IMR-90 (cell line): Measurements from ENCODE around the gene ERBB4.

Experiments used
- BHLHE40 ChIP-seq: fragments of 150-350 bp; IDR thresholded peaks from 2 replicates; pipeline ENCODE4 v1.6.1; 2016; ENCODE audit warnings: mild to moderate bottlenecking, low read depth, low read length
- CEBPB ChIP-seq: IDR thresholded peaks from 2 replicates; pipeline ENCODE4 v1.6.1; 2012; ENCODE audit warnings: low read depth, low read length, improper control_type of control experiment
- MAFK ChIP-seq: IDR thresholded peaks from 2 replicates; pipeline ENCODE4 v1.6.1; 2012; ENCODE audit warnings: low read depth, low read length, improper control_type of control experiment
- POLR2A ChIP-seq: IDR thresholded peaks from 2 replicates; pipeline ENCODE4 v1.6.1; 2012; ENCODE audit warnings: mild to moderate bottlenecking, low read depth, low read length
- RCOR1 ChIP-seq: IDR thresholded peaks from 2 replicates; pipeline ENCODE4 v1.6.1; 2012; ENCODE audit warnings: mild to moderate bottlenecking, low read length, improper control_type of control experiment; ENCODE audit not compliant: insufficient replicate concordance
- RFX5 ChIP-seq: IDR thresholded peaks from 2 replicates; pipeline ENCODE4 v1.8.0; 2012; ENCODE audit warnings: low read depth, mild to moderate bottlenecking, low read length, moderate library complexity
- SMC3 ChIP-seq: fragments of 150-350 bp; IDR thresholded peaks from 2 replicates; pipeline ENCODE4 v1.6.1; 2016; ENCODE audit warnings: low read depth, mild to moderate bottlenecking, antibody characterized with exemption, low read length, moderate library complexity
- TF ChIP-seq, protein P1 (sequence below): conservative IDR thresholded peaks from 2 replicates; pipeline ENCODE4 v1.5.1; 2012; ENCODE audit warnings: mild to moderate bottlenecking, low read depth, low read length, improper control_type of control experiment
- TF ChIP-seq, protein P2 (sequence below): fragments of 150-350 bp; IDR thresholded peaks from 2 replicates; pipeline ENCODE4 v1.6.1; 2017; ENCODE audit warnings: mild to moderate bottlenecking, antibody characterized with exemption, low read length, low read depth
- TF ChIP-seq, protein P3 (sequence below): fragments of 150-350 bp; IDR thresholded peaks from 2 replicates; pipeline ENCODE4 v1.6.1; 2016; ENCODE audit warnings: low read depth, mild to moderate bottlenecking, low read length, moderate library complexity, borderline replicate concordance

DNA sequence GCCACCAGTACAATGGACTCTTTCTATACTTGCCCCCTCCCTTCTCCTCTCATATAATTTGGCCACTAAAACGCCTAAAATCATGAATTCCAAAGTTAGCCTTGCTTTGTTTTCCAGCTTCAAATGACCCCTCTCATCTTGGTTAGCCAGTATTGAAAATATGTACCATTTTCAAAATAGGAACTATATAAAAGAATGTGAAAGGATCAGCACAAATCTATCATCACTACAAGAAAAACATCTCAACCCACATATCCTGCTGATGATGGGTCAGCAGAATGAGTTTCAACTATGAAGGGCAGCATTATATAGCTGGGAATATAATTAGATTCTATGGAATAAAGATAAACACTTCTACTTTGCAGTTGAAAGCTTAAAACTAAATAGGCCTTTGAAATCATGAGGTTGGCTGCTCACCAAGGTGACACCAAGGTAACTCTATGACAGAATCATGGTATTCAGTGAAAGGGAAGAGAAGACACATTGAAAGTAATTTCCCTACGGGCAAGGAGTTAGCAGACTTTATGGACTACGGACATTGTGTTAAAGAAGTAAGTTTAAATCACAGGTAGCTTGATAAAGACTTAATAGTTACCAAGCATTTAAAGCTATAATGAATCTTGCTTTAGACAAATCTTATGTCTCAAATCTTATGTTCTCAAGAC is 1109.2 kb downstream of the ERBB4 start:
- TF ChIP-seq, protein P1, sequence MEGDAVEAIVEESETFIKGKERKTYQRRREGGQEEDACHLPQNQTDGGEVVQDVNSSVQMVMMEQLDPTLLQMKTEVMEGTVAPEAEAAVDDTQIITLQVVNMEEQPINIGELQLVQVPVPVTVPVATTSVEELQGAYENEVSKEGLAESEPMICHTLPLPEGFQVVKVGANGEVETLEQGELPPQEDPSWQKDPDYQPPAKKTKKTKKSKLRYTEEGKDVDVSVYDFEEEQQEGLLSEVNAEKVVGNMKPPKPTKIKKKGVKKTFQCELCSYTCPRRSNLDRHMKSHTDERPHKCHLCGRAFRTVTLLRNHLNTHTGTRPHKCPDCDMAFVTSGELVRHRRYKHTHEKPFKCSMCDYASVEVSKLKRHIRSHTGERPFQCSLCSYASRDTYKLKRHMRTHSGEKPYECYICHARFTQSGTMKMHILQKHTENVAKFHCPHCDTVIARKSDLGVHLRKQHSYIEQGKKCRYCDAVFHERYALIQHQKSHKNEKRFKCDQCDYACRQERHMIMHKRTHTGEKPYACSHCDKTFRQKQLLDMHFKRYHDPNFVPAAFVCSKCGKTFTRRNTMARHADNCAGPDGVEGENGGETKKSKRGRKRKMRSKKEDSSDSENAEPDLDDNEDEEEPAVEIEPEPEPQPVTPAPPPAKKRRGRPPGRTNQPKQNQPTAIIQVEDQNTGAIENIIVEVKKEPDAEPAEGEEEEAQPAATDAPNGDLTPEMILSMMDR: no peak
- TF ChIP-seq CEBPB (no peak), SMC3 (no peak), POLR2A (no peak), RCOR1 (no peak), MAFK (no peak), RFX5 (no peak), BHLHE40 (no peak)
- TF ChIP-seq, protein P2, sequence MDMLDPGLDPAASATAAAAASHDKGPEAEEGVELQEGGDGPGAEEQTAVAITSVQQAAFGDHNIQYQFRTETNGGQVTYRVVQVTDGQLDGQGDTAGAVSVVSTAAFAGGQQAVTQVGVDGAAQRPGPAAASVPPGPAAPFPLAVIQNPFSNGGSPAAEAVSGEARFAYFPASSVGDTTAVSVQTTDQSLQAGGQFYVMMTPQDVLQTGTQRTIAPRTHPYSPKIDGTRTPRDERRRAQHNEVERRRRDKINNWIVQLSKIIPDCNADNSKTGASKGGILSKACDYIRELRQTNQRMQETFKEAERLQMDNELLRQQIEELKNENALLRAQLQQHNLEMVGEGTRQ: no peak
- TF ChIP-seq, protein P3, sequence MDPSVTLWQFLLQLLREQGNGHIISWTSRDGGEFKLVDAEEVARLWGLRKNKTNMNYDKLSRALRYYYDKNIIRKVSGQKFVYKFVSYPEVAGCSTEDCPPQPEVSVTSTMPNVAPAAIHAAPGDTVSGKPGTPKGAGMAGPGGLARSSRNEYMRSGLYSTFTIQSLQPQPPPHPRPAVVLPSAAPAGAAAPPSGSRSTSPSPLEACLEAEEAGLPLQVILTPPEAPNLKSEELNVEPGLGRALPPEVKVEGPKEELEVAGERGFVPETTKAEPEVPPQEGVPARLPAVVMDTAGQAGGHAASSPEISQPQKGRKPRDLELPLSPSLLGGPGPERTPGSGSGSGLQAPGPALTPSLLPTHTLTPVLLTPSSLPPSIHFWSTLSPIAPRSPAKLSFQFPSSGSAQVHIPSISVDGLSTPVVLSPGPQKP: no peak
